ENCODE measurements around the gene SSBP3. TPM values are rescaled to one million over a fixed set of nuclear protein-coding genes. Genes with fewer than 3 reads are reported as not detected.
A peak's percentile ranks its signal among the peaks of the same experiment; 100 is the strongest.

The SSBP3 gene
- total RNA-seq, 3 donors from 2014 or later (not counting 1 experiment from before 2014, with no cell fraction given), result 162 to 224 (median 164) TPM

DNA sequence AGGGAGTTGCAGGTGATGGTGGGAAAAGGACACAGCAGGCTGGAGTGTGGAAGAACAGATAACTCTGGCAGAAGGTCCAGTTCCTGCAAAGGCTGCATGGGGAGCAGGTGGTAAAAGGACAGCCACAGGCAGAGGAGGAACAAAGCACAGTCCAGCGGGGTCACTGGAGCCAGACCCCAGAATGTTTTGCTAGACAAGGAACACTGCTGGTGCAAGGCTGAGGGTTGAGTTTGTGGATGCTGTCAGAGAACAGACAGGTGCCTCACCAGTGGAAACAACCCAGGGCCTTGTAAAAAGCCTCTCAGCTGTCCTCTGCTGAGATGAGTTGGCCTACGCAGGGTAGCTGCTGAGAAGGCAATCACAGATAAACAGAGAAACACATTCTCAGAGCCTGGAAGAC, 101.7 kb downstream of the SSBP3 start:
- H3K4me3 ChIP-seq (ENCODE audit: low read length), result no peak overlapping the region
- no peaks in the 10 kb centered on the region for H3K36me3 Mint-ChIP-seq
- DNase-seq (no peak), ATAC-seq (no peak)
- no peaks in the 10 kb centered on the region for H3K9me3 Mint-ChIP-seq
- no peaks in the 10 kb centered on the region for H3K27me3 Mint-ChIP-seq (ENCODE audit: low read depth in 2 of 2)
- H3K4me1 ChIP-seq (ENCODE audit: control insufficient read depth, insufficient read depth, low read length), result peaks cover 56% of the 10 kb centered on the region
- H3K27ac Mint-ChIP-seq, result peak overlapping the region in 1 of 2 donors; percentile 66
- H3K27ac ChIP-seq (ENCODE audit: low read length), result no peak overlapping the region
- H3K4me3 Mint-ChIP-seq, result no peak overlapping the region
- 85% methylated on average over 2 of the region's 2 CpGs for WGBS (ENCODE audit: insufficient coverage)
- intact Hi-C loops (cut with micrococcal nuclease), result no loop called here
- no peaks in the 10 kb centered on the region for H3K27me3 ChIP-seq (ENCODE audit: control insufficient read depth, insufficient read depth, low read length)
- no peaks in the 10 kb centered on the region for H3K36me3 ChIP-seq (ENCODE audit: control insufficient read depth, insufficient read depth, low read length)
- H3K4me1 Mint-ChIP-seq, result peaks cover 89 to 95% of the 10 kb centered on the region in 2 donors
- H3K9me3 ChIP-seq (ENCODE audit: control insufficient read depth, insufficient read depth, low read length), result no peaks in the 10 kb centered on the region
- TF ChIP-seq, protein P1, sequence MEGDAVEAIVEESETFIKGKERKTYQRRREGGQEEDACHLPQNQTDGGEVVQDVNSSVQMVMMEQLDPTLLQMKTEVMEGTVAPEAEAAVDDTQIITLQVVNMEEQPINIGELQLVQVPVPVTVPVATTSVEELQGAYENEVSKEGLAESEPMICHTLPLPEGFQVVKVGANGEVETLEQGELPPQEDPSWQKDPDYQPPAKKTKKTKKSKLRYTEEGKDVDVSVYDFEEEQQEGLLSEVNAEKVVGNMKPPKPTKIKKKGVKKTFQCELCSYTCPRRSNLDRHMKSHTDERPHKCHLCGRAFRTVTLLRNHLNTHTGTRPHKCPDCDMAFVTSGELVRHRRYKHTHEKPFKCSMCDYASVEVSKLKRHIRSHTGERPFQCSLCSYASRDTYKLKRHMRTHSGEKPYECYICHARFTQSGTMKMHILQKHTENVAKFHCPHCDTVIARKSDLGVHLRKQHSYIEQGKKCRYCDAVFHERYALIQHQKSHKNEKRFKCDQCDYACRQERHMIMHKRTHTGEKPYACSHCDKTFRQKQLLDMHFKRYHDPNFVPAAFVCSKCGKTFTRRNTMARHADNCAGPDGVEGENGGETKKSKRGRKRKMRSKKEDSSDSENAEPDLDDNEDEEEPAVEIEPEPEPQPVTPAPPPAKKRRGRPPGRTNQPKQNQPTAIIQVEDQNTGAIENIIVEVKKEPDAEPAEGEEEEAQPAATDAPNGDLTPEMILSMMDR (IDR thresholded peaks at IDR 0.05), result no peak

DNA sequence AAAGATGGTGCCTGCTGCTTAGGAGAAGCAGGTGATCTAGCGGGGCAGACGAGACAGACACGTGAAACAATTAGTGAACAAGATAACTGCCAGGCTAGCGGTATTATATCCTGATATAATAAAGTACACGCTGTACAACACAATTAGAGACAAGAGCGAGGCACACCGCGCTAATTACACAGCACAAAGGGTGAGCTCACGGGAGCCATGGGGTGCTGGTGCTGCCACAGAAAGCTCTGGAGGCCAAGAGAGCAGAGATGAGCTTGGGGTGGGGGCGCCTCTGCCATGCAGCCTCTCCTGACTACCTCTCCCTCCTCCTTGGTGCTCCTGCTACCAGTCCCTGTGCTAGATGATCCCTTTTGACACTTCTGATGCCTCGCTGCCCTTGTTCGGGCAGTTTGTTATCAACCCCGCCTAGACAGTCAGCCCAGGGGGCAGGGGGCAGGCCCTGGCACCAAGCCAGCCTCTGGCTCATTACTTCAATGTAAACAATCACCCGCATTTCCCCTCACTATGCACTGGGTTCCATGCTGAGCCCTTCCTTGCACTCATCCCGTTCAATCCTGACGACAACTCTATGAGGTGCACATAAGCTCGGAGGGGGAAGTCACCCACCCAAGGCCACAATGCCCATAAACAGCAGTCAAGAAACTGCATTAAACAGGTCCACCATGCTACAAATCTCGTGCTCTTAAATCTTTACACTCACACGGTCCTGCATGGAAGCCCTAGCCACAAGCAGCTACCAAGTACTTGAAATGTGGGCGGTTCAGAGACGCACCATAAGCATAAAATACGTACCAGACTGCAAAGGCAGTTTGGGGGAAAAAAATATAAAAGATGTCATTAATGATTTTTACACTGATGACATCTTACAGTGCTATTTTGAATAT, 103.0 kb downstream of the SSBP3 start:
- WGBS (ENCODE audit: insufficient coverage), result 92% methylated on average over 20 of the region's 22 CpGs

DNA sequence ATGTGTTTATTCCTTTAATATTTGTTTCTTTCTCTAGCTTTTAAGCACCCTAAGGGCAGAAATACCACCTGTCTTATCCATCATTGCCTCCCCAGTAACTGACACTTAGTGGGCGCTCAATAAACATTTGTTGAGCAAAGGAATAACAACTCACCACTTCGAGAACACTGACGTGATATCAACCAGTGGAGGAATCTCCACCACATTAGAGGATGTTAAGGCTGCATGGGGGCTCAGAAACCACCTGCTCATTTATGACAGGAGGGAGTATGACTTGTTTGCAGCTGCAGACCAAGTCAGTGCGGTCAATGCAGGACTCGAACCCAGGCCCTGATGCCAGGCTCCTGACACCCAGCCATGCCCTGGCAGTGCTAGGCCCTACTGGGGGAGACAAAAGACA, 103.6 kb downstream of the SSBP3 start:
- Mint-ChIP-seq H3K27ac (peak overlapping the region; percentile 41 to 66), H3K4me1 (peaks cover 93 to 96% of the 10 kb centered on the region in 2 donors), H3K27me3 (ENCODE audit: low read depth in 2 of 2) (no peaks in the 10 kb centered on the region), H3K4me3 (peak overlapping the region; percentile 58), H3K36me3 (no peaks in the 10 kb centered on the region), H3K9me3 (no peaks in the 10 kb centered on the region)
- Histone ChIP-seq H3K27ac (ENCODE audit: low read length) (no peak overlapping the region), H3K9me3 (ENCODE audit: control insufficient read depth, insufficient read depth, low read length) (no peaks in the 10 kb centered on the region), H3K36me3 (ENCODE audit: control insufficient read depth, insufficient read depth, low read length) (no peaks in the 10 kb centered on the region), H3K4me3 (ENCODE audit: low read length) (no peak overlapping the region), H3K4me1 (ENCODE audit: control insufficient read depth, insufficient read depth, low read length) (peaks cover 71% of the 10 kb centered on the region), H3K27me3 (ENCODE audit: control insufficient read depth, insufficient read depth, low read length) (no peaks in the 10 kb centered on the region)
- TF ChIP-seq, protein P1 (IDR thresholded peaks at IDR 0.05), result no peak
- no peak for DNase-seq
- intact Hi-C loops (cut with micrococcal nuclease), result no loop called here
- WGBS (ENCODE audit: insufficient coverage), result 95% methylated on average over 5 of the region's 5 CpGs
- no peak for ATAC-seq

More for the DNA sequence above, 103.0 kb downstream of the SSBP3 start:
- Histone ChIP-seq H3K4me1 (ENCODE audit: control insufficient read depth, insufficient read depth, low read length) (peaks cover 65% of the 10 kb centered on the region), H3K4me3 (ENCODE audit: low read length) (no peak overlapping the region), H3K36me3 (ENCODE audit: control insufficient read depth, insufficient read depth, low read length) (no peaks in the 10 kb centered on the region), H3K27ac (ENCODE audit: low read length) (no peak overlapping the region), H3K9me3 (ENCODE audit: control insufficient read depth, insufficient read depth, low read length) (no peaks in the 10 kb centered on the region), H3K27me3 (ENCODE audit: control insufficient read depth, insufficient read depth, low read length) (no peaks in the 10 kb centered on the region)
- DNase-seq, result no peak
- Mint-ChIP-seq H3K4me3 (peak overlapping the region; percentile 62), H3K27me3 (ENCODE audit: low read depth in 2 of 2) (no peaks in the 10 kb centered on the region), H3K9me3 (no peaks in the 10 kb centered on the region), H3K36me3 (no peaks in the 10 kb centered on the region), H3K4me1 (peaks cover 94 to 96% of the 10 kb centered on the region in 2 donors), H3K27ac (peak overlapping the region; percentile 54 to 66)
- ATAC-seq, result peak in 1 of 3 donors; percentile 34
- TF ChIP-seq, protein P1 (IDR thresholded peaks at IDR 0.05), result no peak
- intact Hi-C loops (cut with micrococcal nuclease), result no loop called here

Data from natural killer cell (primary cell).